Erythroblast (primary cell): ENCODE measurements around the gene IL10RB.

Experiments
- GATA1 ChIP-seq: IDR thresholded peaks from 2 replicates; pipeline ENCODE4 v1.6.1; 2011; ENCODE audit warnings: low read depth, mild to moderate bottlenecking, control low read depth, low read length, moderate library complexity
- POLR2A ChIP-seq: IDR thresholded peaks from 2 replicates; pipeline ENCODE4 v1.6.1; 2011; ENCODE audit warnings: mild to moderate bottlenecking, low read length

DNA sequence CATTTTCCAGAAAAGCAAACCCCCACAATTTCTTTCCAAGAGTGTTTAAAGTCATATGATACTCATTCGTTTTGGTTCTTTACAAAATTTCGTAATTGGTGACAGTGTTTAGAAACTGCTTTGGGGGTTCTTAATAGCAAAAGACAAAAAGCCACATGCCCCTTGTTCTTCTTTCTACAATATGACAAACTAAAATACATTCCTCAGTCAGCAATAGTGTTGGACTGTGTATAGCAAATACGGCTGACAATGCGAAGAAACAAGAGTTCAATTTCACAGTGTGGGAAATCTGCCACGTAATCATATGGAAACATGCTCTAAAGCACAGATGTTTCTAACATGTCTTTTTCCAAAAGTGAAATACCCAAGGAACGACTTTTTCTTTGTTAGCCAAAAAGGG is 51.0 kb downstream of the IL10RB start:
- TF ChIP-seq POLR2A (no peak), GATA1 (no peak)
